ENCODE measurements around the gene SHROOM3.
"Not testable (repeated sequence)": the region's sequence is repeated elsewhere in the genome, so short reads cannot be mapped to it uniquely, and the experiment has no call there.

Gene SHROOM3

DNA sequence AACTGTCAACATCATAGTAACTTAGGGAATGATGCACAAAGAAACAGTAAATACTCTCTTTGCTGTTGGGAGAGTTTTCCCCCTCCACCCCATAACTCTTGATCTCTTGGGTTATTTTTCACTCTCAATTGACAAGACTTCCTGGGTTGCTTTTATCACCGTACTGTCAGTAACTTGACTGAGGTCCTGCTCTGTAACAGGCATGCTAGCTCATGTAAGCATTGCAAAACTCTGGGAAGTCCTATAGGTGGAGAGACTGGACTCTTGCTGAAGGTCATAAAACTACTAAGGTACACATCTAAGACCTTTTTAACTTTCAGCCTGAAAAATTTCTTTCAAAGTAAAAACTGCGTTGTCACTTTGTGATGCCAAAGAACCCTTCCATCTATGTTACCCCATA is 10.9 kb downstream of the SHROOM3 start:
- DNase-seq (ENCODE audit: low spot score), result no peak

DNA sequence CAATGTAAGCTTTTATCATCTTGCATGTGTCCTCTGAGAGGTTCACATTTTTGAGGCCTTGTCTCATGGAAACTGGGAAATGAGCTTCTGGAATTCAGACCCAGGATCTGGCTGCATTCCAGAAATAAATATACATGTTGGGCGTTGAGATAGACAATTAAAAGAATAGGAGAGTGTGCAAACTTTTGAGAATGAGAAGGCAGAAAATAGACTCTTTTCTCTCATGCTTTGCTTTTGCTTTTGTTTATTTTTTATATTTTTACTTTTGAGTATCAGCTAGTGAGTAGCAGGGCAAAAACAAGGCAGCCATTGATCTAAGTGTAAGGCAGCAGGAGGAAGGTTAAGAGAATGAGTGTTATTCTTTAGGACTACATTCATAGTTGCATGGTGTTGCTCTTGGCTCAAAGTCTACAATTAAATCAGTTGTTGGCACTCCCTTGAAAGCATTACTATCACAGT is 12.4 kb downstream of the SHROOM3 start:
- DNase-seq (ENCODE audit: low spot score), result no peak

DNA sequence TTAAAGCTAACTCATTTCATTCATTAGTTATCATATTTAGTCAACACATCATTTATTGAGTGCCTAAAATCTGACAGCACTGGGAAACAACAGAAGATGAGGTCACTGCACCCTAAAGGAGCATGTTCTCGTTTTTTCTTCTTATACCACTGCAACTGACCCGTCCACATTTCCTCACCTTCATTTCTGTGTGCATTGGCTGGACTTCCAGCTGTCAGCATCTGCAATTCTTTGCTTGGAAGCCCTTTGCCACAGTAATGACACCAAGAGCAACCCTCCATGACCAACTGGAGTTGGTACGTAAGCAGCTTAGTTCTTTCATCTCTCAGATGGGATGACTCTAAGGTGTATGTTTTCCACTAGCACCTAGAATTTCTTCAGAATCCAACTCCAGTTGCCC is 13.2 kb downstream of the SHROOM3 start:
- DNase-seq (ENCODE audit: low spot score), result no peak

DNA sequence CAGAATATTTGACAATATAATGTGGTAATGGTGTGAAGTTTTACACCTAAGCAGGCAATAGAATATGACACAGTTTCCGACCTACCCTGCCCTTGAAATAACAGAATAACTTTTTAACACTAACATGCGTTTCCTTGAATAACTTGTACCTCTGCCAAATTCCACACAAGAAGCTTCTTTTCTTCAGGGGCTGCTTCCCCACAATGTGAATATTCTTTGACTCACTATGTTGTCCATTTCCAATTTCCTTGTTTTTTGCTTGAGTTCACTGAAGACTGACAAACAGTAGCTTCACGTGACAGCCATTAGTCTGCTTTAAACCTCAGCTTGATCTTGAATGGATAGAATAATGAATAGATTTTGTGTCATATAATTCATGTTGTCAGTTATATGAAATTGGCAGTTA is 14.3 kb downstream of the SHROOM3 start:
- no peak for DNase-seq (ENCODE audit: low spot score)

DNA sequence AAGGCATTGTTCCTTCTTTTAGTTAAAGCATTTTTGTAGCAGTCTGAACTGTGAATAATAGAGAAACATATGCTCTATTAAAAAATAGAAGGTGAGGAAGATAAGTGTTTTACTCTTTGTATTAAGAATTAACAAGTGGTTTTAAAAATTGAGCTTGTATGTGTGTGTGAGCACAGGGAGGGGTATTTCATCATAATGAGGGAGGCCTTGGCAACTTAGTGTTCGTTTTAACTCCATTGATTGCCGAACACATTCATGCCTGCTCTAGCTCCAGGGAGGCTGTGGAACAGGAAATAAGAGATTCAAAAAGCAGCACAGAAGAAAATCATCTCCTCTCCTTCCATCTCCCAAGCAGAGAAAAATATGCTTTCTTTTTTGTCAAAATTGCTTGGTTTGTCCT is 14.8 kb downstream of the SHROOM3 start:
- DNase-seq (ENCODE audit: low spot score), result no peak

DNA sequence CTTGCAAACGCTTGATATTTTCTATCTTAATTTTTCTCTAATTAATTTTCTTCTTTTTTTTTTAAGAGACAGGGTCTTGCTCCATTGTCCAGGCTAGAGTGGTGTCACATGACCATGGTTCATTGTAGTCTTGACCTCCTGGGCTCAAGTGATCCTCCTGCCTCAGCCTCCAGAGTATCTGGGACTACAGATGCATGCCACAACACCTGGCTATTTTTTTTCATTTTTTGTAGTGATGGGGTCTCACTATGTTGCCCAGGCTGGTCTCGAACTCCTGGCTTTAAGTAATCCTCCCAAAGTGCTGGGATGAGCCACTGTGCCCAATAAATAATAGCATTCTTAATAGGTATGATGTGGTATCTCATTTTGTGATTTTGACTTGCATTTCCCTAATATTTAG is 18.2 kb downstream of the SHROOM3 start:
- DNase-seq (ENCODE audit: low spot score), result no peak

DNA sequence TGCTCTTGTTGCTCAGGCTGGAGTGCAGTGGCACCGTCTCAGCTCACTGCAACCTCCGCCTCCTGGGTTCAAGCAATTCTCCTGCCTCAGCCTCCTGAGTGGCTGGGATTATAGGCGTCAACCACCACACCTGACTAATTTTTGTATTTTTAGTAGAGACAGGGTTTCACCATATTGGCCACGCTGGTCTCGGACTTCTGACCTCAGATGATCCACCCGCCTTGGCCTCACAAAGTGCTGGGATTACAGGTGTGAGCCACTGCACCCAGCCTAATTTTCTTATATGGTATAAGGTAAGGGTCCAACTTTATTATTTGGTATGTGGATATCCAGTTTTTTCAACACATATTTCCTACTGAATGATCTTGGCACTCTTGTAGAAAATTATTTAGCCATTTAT is 19.0 kb downstream of the SHROOM3 start:
- DNase-seq (ENCODE audit: low spot score), result not testable (repeated sequence)

DNA sequence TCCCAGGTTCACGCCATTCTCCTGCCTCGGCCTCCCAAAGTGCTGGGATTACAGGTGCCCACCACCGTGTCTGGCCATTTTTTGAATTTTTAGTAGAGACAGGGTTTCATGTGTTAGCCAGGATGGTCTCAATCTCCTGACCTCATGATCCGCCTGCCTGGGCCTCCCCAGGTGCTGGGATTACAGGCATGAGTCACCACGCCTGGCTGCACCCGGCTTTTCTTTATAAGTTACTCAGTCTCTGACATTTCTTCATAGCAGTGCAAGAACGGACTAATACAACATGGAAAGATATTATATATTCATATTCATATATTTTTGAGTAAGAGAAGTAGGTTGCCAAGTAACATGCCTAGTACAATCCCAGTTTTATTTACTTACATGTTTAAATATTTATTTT is 22.9 kb downstream of the SHROOM3 start:
- no peak for DNase-seq (ENCODE audit: low spot score)

DNA sequence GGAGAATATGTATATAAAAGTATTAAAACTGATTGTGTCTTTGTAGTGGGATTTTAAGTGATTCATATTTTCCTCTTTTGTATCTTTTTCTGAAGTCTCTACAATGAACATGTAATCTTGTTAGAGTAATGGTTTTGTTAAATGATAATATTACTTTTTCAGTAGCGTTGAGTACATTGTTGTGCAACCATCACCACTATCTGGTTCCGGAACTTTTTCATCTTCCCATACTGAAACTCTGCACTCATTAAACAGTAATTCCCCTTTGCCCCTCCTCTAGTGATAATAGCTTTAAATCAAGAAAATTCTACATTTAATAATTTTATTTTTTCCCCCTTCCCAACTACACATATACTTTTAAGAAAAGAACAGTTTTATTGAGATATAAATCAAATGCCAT is 23.3 kb downstream of the SHROOM3 start:
- DNase-seq (ENCODE audit: low spot score), result no peak

DNA sequence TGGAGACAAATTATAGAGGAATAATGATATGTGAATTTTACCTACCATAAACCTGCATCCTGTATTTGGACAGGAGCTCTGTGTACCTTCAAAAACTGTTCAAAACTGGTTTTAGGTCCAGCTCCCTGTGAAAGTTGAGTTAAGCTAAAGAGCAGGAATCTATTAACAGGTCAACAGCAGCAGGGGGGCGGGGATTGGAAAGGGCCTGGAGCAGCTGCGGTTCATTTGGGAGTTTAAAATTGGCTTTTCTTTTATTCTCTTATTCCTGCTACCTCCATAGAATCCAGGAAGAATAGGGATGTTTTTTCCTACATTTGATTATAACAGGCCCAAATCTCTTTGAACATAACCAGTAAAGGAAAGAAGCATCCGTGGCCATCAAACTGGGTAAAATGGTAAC is 23.8 kb downstream of the SHROOM3 start:
- no peak for DNase-seq (ENCODE audit: low spot score)

DNA sequence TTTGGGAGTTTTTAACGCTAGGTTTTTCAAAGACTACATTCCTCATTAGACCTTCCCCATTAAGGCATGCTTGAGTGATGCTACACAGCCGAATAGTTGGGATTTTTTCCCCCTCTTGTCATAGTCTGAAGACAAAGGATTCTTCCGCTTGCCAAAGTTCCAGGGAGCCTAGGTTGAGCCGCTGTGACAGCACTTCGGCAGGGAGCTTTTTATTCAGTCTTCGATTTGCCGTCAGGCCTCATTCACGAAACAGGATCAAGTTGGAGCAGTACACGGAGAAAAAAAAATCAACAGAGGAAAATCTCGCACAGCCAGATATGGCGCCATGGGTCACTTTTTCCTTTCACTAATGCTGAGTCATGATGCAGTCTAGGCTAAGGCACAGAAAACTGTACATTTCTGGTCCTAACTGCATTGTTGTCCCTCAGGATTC is 24.3 kb downstream of the SHROOM3 start:
- no peak for DNase-seq (ENCODE audit: low spot score)

DNA sequence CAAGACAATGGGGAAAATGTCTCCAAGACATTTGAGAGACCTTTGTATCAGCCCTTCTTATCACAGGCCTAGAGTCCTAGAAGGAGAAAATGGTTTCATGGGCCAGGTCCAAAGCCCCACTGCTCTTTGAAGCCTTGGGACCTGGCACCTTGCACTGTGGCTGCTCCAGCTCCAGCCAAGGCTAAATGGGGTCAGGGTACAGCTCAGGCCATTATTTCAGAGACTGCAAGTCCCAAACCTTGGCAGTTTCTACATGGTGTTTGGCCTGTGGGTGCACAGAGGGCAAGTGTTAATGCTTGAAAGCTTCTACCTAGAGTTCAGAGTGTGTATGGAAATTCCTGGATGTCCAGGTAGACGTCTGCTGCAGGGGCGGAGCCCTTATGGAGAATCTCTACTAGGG is 28.5 kb downstream of the SHROOM3 start:
- DNase-seq (ENCODE audit: low spot score), result no peak

DNA sequence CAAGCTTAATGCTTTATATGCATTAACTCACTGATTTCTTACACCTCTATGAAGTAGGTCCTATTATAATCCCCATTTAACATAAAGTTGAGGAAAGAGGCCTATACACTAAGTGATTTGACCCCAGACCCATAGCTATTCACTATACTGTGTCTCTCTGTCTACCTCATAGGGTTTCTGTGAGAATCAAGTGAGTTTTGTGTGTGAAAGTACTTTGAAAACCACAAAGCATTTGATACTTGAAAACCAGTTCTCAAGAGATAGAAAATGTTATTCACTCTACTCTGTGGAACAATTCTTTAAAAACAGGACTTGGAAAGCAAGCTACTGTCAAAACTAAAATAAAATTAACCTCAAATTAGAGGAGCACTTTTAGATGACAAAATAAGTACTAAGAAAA is 35.0 kb downstream of the SHROOM3 start:
- DNase-seq (ENCODE audit: low spot score), result no peak

DNA sequence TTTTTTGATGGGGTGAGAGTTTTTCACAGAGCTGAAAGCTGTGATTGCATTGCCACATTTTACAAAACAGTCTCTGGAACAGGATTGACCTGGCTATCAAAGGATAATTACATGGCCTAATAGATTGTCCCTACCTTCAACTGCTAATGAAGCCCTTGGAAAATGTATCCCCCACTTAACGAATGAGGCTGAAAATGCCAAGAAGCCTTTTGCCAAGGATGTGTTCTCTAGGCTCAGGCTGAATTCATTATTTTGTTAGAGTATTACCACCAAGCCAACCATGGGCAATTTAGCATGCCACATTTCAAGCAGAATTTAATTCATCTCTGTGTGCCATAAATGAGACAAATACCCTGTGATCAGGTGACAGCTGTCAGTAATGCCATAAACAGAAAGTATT is 35.5 kb downstream of the SHROOM3 start:
- no peak for DNase-seq (ENCODE audit: low spot score)

DNA sequence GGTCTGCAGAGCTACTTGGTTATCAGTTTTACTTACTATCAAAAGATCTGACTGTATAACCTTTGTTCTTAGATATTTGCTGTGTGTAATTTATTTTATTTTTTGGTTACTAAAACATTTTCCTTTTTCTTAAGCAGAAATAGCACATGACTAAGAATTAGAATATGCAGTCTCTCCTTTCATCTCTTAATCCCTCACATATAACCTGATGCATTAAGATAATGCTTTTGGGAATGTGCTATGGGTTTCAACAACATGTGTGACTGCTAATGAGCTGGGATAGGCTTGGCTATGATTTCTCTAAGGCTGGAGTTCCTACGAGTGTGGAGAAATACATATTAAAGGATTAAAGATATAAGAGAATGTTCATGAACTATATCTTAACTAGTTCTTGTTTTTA is 41.5 kb downstream of the SHROOM3 start:
- no peak for DNase-seq (ENCODE audit: low spot score)

DNA sequence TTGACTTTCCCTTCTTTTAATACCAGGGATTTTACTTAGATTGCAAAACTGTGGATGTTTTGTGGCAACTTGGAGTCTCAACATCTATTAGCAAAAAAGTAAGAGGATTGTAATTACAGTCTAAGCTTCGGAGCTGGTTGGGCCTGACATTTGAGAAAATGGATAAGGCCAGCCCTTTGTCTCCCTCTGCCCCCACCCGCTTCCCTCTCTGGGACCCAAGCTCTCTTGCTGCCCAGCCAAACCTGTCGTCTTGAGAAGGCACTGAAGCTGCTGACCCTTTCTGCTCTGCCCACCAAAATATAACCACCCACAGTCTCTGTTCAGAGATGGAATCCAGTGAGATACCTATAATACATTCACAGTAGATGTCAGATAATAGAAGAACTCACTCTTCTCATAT is 49.6 kb downstream of the SHROOM3 start:
- DNase-seq (ENCODE audit: low spot score), result no peak

DNA sequence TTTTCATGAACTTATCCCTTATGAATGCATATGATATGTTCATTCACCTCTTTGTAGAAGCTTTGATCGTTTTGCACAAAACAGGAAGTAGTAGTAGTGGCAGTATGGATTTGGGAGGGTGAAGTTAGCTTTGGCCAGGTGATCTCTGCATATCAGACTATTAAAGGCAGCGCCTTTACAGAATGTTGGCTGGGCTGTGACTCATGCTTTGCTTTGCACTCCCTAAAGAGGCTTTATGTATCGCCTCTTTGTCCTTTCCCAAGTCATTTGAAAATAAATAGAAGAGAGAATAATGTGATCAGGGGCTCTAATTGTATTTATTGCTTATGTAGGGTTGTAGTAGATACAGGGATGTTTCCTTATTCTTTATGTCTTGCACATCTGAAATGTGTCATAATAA is 50.4 kb downstream of the SHROOM3 start:
- DNase-seq (ENCODE audit: low spot score), result no peak

DNA sequence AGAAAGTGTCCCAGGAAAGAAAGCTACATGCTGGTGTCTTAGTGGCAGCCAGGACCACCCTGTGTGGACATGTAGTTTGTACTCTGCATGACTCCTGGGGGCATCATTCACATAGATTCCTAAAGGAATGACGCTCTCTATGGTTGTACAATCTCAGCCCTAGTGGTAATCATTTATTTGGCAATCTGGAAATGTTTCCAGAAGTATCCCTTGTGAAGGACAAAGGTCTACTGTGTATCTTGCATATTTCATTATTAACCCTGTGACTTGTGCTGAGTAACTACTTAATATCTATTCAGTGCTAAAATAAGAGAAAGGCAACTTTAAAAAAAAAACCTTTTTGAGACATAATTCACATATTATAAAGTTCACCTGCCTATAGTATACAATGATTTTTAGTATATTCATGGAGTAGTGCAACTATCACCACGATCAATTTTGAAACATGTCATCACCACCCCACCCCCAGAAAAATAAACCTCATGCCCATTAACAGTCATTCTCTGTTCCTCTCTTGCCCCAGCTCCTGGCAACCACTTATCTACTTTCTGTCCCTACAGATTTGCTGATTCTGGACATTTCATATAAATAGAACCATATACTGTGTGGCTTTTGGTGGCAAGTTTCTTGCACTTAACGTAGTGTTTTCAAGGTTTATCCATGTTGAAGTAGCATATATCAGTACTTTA is 51.7 kb downstream of the SHROOM3 start:
- no peak for DNase-seq (ENCODE audit: low spot score)

DNA sequence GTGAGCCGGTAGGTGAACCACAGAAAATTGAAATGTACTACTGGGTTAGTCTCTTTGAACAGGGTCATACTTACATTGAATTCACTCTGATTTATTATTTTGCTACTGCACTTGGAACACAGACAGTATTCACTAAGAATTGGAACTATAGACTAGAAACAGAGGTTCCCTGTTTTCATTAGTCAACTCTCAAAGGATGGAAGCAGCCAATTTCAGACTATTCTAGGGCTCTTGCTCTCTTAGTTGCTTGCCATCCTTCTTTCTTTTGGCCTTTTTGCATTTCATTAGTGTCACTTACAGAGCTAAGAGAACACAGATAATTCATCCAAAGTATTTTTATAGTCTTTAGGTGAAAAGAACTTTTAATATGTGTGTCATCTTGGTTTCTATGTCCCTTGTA is 52.6 kb downstream of the SHROOM3 start:
- no peak for DNase-seq (ENCODE audit: low spot score)

DNA sequence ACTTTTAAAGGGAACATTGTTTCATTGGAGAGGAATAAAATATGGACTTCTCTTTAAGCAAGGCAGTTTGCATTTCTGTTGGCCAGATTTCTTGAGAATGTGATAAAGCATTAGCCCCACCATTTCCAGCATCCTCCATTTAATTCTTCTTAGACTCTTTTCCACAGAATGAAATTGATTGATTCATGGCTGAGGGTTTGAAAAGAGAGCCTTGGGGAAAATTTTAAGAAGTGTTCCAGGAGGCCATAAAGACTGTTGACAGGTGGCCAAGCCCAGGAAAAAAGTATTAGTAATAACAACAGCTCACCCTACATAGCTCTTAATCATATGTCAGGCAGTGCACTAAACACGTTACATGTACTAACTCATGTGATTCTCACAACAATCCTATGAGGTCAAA is 53.4 kb downstream of the SHROOM3 start:
- DNase-seq (ENCODE audit: low spot score), result no peak

DNA sequence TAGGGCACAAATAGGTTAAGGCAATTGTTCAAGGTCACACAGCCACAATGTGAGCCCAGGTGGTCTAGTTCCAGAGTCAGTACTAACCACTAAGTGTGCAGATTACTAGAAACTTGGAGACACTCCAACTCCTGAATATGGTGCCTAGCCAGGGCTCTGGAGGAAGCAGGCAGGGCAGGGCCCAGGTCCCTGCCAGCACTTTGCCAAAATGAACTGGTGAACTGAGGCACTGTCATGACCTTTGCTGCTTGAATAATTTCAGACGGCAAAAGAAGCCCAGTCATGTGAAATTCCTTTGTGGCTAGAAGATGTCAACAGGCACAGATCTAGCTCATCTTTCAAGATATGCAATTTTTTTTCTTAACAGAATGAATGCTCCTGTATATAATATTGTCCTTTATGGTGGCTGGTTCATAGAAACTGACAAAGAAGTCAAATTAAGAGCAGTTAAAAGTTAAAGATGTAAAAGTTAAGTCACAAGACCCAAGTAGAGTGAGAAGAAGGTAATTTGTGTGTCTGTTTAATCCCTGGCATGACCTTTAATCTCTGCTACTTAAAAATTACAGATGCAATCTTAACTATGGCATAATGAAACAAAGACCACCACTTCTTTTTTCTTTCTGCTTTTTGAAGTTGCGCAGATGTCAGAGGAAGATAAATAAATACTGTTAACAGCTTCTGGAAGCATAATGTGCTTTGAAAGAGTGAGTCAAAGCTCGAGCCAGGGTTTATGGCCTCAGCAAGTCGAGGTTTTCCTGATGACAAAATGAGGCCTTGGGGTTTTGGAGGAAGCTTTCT is 54.1 kb downstream of the SHROOM3 start:
- DNase-seq (ENCODE audit: low spot score), result no peak

DNA sequence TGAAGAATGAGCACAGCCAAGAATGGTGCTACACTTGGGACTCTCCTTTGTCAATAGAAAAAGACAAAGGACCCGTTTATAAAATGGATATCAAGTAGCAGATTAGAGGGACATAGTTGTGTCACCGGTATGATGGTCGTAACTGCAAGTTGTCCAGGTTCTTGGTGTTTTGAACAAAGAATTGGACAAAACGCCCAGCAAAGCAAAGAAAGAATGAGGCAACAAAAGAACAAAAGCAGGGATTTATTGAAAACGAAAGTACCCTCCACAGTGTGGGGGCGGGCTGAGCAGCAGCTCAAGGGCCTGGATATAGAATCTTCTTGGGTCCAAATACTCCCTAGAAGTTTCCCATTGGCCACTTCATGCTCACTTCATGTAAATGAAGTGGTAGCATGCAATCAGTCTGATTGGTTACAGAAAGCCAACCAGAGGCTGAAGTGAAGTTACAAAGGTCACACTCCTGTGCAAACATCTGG is 54.7 kb downstream of the SHROOM3 start:
- no peak for DNase-seq (ENCODE audit: low spot score)

DNA sequence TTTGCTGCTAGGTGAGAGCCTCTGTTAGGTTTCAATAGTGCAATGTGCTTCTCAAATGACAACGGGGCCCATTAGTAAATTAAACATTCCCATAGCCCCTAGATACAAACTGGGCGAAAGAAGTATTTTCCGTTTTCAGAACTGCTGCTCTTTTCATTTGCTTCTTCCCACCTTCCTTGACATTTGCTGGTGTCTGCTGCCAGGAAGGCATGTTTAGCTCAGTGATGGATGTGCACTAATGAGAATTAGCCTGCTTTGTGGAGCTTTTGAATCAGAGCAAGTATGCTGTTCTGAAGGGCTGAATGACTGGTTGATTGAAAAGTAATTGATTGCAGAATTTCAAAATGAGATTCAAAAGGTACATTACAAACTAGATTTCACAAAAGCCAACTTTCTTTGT is 57.0 kb downstream of the SHROOM3 start:
- DNase-seq (ENCODE audit: low spot score), result no peak

DNA sequence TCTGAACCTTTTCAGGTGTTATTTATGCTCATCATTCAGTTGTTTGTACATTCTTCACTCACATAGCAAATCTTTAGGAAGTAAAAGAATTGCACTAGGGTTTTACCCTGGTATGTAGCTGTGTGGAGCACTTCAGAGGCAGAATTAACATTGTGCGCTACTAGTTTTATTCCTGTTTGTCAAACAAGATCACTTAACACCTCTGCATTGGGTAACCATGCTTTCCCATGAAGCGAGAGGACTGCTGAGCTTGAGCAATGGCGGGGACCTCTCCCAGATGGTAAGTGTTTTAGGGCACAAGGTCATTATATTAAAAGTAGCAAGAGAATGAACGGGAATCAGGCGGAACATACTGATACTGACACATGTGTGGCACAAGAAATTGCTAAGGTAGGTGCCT is 59.2 kb downstream of the SHROOM3 start:
- DNase-seq (ENCODE audit: low spot score), result no peak

Measured in D341Med (cell line).